Measurements from ENCODE around the gene CPT1B.
A peak's percentile ranks its signal among the peaks of the same experiment; 100 is the strongest.
"Not testable (repeated sequence)": the region's sequence is repeated elsewhere in the genome, so short reads cannot be mapped to it uniquely, and the experiment has no call there.

The CPT1B gene

DNA sequence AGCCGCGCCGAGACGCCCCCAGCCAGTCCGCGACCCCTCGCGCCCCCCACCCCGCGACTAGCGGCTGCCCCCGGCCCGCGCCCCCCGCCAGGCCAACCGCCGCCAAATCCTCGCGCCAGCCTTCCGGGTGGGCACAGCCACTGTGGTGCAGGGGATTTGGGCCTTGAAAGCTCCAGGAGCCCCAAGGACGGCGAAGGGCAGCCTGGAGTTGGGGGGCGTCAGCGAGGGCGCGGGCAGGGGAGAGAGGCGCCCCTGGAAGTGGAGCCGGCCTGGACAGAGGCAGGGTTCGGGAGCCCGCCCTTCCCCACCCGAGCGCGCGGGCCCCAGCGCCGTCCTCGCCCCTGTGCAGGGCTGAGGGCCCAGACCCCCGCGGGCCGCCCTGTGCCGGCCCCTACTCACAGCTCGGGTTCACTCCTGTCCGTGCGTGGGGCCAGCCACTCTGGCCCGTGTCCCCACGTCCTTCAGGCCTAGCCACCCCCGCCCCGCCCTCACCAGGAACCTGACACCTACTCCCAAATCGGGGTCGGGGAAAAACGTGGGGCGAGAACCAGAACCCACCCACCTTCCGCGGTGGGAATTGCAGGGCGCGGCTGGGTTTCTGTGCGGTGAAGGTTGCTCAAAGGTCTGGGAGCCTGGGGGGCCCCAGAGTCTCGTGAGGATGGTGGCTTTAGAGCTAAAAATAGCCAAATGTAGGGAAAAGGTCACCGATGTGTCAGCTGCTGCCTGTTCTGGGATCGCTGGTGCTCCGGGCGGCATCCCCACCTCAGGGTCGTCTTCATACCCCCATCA, at the start of gene CPT1B:
Gene CPT1B (minus strand): TSS at position 441 of the 789 bp plus-strand sequence. CDS start 512 bp downstream, outside the sequence.
- no peak for DNase-seq

- DNase-seq: no peak
Measured at GRCh38 chr22:50626850-50627641, 48.8 kb upstream of the CPT1B start.

GRCh38 chr22:50626314-50626849, 48.2 kb upstream of the CPT1B start:
- no peak for DNase-seq

DNA sequence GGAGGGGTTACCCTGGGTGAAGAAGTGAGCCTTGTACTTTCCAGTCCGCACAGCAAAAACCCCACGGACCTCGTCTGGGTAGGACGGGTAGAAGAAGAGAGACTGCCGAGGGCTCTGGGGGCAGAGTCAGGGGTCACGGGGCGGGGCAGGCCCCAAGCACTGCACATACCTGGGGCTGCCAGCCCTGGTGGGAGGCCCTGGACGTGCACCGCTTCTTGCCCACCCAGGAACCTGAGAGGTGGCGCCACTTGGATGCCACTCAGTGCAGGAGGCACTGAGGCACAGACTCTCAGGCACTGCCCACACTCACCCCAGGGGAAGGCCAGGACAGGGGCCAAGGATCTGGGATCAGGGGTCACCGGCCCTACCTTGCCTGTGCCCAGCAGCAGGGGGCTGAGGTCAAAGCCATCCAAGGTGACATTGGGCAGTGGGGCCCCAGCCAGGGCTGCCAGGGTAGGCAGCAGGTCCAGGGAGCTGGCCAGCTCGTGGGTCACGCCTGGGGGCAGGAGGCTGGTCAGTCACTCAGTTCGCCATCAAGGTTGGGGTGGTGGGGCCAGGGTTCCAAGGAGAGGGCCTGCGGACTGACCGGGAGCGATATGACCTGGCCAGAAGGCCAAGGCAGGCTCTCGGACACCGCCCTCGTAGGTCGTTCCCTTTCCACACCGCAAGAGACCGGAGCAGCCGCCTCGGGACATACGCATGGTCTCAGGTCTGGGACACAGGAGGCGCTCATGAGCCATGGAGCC, 47.5 kb upstream of the CPT1B start:
- DNase-seq: no peak

DNA sequence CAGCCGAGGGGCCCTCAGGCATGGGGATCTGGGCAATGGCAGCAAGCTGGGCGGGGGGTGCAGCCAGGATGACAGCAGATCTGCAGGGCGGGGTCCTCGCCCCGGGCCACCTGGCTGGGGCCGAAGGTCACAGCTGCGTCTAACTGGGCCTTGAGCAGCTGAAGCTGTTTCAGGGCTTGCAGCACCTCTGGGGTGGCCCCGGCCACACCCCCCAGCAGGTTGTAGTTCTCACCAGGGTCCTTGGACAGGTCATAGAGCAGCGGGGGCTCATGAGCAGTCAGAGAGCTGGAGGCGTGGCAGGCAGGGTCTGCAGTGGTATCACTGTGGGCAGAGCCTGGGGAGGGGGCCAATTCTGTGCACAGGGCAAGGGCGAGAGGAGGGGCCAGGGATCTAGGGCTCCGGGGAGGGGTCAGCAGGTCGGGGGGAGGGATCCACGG, 46.9 kb upstream of the CPT1B start:
- DNase-seq: no peak

GRCh38 chr22:50624347-50625130, 46.3 kb upstream of the CPT1B start:
- no peak for DNase-seq

GRCh38 chr22:50622723-50623327, 44.6 kb upstream of the CPT1B start:
- no peak for DNase-seq

DNA sequence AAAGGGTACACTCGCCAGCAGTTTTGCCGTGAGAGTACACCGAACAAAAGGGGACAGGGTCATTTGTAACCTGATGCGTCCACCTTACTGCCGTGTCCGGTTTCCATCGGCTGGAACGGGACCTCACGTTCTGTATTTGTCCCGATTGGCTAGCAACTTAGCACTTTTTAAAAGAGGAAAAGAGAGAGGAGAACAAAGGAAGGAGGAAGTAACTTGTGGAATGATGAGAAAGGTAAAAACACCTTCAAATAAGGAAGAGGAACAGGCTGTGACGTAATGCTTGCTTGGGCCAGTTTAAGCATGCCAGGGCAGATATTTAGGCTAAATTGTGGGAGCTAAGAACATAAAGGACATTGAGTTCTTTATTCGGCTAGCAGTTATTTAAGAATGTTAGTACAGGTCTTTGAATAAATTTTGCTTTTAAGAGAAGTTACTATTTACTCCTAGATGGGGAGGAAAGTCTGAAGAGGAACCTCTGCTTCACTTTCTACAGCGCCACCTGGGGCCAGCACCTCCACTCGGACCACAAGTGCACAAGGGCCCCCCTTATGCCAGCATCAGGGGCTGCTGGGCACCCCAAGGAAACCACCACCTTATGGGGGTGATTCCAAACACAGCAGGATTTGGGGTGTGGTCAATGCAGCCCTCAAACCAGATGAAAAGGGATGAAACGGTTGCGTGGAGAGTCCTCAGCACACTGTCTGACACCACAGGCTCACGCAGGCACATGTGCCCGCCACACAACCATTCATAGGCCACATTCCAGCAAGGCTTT, 43.9 kb upstream of the CPT1B start:
- no peak for DNase-seq

GRCh38 chr22:50621356-50621880, 43.2 kb upstream of the CPT1B start:
- peak in 8 of 56 donors; percentile 8 to 54 (median 28) for DNase-seq

GRCh38 chr22:50620593-50621355, 42.5 kb upstream of the CPT1B start:
- DNase-seq: peak in 35 of 56 donors; percentile 16 to 76 (median 47)

GRCh38 chr22:50614296-50614695, 36.1 kb upstream of the CPT1B start:
- not testable (repeated sequence) for DNase-seq

- DNase-seq: no peak
Measured at GRCh38 chr22:50613291-50613981, 35.2 kb upstream of the CPT1B start.

DNA sequence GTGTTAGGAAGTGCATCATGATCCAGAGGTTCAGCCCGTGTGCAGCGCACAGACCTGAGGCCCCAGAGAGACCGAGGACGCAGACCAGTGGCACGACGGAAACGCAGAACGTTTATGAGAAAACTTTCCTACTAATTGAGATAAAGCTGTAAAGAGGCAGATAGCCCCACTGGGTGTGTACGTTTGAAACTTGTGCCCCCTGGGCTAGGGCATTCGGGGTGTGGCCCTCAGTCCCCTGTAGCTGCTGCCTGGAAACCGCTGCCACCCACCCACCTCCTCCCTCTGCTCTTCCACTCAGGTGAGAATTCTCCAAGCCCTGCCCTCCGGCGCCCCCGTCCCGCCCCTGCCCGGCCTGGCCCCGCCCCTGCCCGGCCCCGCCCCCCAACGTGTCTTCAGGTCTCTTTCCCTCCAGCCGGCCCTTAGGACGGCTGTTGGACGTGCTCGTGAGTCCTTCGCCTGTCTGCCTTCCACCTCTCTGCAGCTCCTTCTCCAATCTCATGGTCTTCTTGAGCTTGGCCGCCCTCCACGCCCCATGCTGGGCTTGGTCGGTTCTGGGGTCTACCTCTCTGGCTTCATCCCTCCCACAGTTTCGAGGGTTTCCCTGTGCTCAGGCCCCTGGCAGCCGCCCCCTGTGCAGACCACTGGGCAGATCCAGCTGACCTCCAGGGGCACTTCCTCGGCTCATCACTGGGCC, 34.4 kb upstream of the CPT1B start:
- peak in 6 of 56 donors; percentile 9 to 49 (median 38) for DNase-seq

- DNase-seq: no peak
Measured at GRCh38 chr22:50612168-50612527, 33.9 kb upstream of the CPT1B start.

GRCh38 chr22:50611341-50612060, 33.3 kb upstream of the CPT1B start:
- no peak for DNase-seq

GRCh38 chr22:50610581-50610980, 32.4 kb upstream of the CPT1B start:
- DNase-seq: no peak

Data from nucleus accumbens (tissue), 56 donors.